Left ventricle myocardium superior (tissue), 1 donor: ENCODE results near the gene SRC. TPM values are rescaled to one million over a fixed set of nuclear protein-coding genes. Genes with fewer than 3 reads are reported as not detected.

ENCODE experiments used
- ATAC-seq: fragments of 200-7000 bp; cut with Tn5 transposase; one replicate; pipeline ENCODE4 v1.9.1; 2020; ENCODE audit warnings: mild to moderate bottlenecking, moderate library complexity
- DNase-seq: peaks from one replicate; pipeline ENCODE4 v3.0.0-alpha.2; 2020
- intact Hi-C: fragments of 100-400 bp; cut with micrococcal nuclease; formaldehyde crosslinking; loops from one replicate; pipeline ENCODE4 v1.11.0; 2022
- long read RNA-seq: library from polyadenylated mRNA; unstranded; transcript quantifications from one replicate; pipeline ENCODE4 v2.0.0, GENCODE V29; 2021
- total RNA-seq: library from RNA; stranded (reverse); fragmentation: NEBNext Ultra II Directional; extraction: Animal tissue kit (Norgen Biotek cat#: 25700); gene quantifications from one replicate; pipeline ENCODE4 v1.2.1, GENCODE V29; 2021
- donor health status: DM: no; HTN: yes; CAD: no; lungs with severe emphysema.

Gene SRC
- total RNA-seq: 5.1 TPM
- long read RNA-seq, full-length matches to known transcripts: 1 of 2 reads
- long read RNA-seq, partial matches to known transcripts: 0 of 2 reads
- long read RNA-seq, other reads (novel, unspliced or antisense): 1 of 2 reads

DNA sequence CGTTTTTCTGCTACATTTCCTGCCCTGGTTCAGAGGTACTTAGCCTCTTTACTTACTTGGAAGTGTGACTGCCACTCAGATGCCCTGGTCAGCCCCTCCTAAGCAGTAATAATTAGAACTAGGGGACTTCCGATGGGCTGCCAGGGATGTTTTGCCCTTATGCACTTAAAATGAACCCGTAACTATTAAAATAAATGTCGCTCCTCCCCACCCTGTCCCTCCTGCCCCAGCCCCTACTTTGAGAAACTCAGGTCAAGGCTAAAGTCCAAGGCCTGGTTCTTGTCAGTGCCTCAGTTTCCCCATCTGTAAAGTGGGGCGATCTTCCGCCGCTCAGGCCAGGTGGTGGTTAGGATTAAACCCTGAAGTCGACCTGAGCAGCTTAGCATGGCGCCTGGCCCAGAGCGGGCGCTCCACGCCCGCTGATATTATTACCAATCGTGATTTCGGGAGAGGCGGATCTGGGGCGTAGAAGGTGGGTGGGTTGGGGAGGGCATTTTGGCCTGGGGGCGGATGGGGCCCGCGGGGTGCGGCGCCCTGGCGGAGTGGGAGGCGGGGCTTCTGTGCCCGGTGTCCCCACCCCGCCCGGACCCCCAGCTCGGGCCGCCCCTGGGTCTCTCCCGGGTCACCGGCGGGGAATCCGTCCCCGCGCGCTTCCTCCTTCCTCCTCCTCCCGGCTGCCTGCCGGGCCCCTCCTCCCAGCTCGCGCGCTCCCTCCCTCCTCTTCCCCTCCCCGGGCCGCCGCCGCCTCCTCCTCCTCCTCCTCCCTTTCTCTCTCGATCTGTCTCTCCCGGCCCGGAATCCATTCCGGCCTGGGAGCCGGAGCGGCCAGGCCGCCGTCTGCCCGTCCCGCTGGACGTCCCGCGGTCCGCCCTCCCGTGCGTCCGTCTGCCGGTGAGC is at the start of gene SRC:
TSS of gene SRC (plus strand) at position 802 of the 897 bp plus-strand sequence. CDS start 38,014 bp downstream, outside the sequence.
- peak; percentile 88 for DNase-seq
- peak; percentile 91 for ATAC-seq
- intact Hi-C loops: no loop called here

DNA sequence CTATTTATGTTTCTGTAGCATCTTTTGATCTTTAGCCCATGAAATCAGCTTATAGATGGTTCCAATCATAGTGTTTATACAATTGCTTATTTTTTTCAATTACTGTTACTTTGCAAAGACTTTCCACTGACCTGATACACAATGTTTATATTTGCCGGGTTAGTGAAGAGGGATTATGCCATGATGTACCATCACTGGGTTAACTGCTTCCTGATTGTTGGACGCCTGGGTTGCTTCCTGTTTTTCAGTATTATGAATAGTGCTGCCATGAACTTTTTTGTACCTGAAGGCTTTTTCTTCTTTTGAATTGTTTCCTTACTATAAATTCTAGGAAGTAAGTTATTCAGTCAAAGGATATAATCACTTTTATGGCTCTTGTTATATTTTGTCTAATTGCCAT is 49.6 kb upstream of the SRC start:
- DNase-seq: no peak
- no peak for ATAC-seq
- intact Hi-C loops: no loop called here

GRCh38 chr20:37297066-37297736 is 48.7 kb upstream of the SRC start:
- intact Hi-C loops: no loop called here
- ATAC-seq: no peak
- no peak for DNase-seq

- DNase-seq: no peak
- intact Hi-C loops: no loop called here
- no peak for ATAC-seq
These were observed 47.6 kb upstream of the SRC start for GRCh38 chr20:37298190-37298939.

DNA sequence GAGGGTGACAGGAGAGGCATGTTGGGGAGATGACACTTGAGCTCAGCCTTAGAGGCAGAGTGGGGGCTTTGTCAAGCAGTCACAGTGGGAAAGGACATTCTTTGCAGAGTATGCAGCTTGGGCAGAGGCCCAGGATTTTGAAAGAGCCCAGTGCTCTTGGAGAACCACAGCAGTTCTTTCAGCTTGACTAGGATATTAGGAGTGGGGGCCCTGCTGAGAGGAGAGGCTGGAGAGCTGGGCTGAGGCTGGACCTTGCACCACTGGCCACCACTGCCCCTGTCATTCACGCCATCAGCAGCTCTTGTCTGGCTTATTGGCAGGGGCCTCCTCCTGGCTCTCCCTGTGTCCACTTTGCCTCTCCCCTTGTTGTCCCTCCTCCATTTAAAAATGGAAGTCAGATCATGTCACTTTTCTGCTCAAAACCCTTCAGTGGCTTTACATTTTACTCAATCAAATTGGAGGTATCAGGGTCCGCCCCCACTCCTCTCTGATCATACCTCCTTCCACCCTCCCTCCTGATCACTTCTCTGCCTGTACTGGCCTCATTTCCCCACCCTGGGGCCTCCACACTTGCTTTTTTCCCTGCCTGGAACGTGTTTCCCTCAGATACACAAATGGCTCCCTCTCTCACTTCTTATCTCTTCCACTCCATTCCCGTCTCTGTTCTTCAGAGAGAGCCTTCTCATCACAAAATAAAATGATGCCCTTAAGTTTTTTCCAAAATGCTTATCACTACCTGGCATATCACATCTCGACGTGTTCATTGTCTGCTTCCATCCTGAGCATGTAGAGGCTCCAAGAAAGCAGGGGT is 46.0 kb upstream of the SRC start:
- DNase-seq (no peak), ATAC-seq (peak; percentile 50)
- intact Hi-C loops: no loop called here

- ATAC-seq (no peak), DNase-seq (no peak)
- intact Hi-C loops: no loop called here
These were observed 44.8 kb upstream of the SRC start for GRCh38 chr20:37301120-37301519.

GRCh38 chr20:37301558-37301957 is 44.4 kb upstream of the SRC start:
- ATAC-seq (no peak), DNase-seq (no peak)
- intact Hi-C loops: no loop called here

DNA sequence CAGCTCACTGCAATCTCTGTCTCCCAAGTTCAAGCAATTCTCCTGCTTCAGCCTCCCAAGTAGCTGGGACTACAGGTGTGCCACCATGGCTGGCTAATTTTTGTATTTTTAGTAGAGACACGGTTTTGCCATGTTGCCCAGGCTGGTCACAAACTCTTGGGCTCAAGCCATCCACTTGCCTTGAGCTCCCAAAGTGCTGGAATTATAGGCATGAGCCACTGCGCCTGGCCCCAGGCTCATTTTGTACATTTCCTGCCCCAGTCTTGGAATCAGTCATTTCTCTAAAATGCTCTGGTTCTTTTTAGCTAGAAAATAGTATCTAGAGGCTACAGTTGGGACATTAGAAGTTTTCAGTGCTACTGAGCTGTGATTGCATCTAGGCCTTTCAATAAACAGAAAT is 43.0 kb upstream of the SRC start:
- ATAC-seq (no peak), DNase-seq (no peak)
- intact Hi-C loops: no loop called here

- no peak for ATAC-seq
- no peak for DNase-seq
- intact Hi-C loops: no loop called here
These were observed 42.3 kb upstream of the SRC start for GRCh38 chr20:37303637-37304036.

GRCh38 chr20:37305079-37305478 is 40.9 kb upstream of the SRC start:
- DNase-seq (no peak), ATAC-seq (no peak)
- intact Hi-C loops: no loop called here

- intact Hi-C loops: no loop called here
- ATAC-seq (no peak), DNase-seq (no peak)
These were observed 40.1 kb upstream of the SRC start for GRCh38 chr20:37305839-37306238.

GRCh38 chr20:37308086-37309050 is 37.6 kb upstream of the SRC start:
- no peak for DNase-seq
- intact Hi-C loops: no loop called here
- peak; percentile 68 for ATAC-seq

- intact Hi-C loops: no loop called here
- ATAC-seq: no peak
These were observed 36.6 kb upstream of the SRC start for GRCh38 chr20:37309290-37309689.

GRCh38 chr20:37309936-37310590 is 35.9 kb upstream of the SRC start:
- ATAC-seq (no peak), DNase-seq (peak; percentile 40)
- intact Hi-C loops: no loop called here

More at GRCh38 chr20:37309290-37309689, 36.6 kb upstream of the SRC start:
- no peak for DNase-seq

GRCh38 chr20:37310951-37311350 is 35.0 kb upstream of the SRC start:
- ATAC-seq (no peak), DNase-seq (no peak)

DNA sequence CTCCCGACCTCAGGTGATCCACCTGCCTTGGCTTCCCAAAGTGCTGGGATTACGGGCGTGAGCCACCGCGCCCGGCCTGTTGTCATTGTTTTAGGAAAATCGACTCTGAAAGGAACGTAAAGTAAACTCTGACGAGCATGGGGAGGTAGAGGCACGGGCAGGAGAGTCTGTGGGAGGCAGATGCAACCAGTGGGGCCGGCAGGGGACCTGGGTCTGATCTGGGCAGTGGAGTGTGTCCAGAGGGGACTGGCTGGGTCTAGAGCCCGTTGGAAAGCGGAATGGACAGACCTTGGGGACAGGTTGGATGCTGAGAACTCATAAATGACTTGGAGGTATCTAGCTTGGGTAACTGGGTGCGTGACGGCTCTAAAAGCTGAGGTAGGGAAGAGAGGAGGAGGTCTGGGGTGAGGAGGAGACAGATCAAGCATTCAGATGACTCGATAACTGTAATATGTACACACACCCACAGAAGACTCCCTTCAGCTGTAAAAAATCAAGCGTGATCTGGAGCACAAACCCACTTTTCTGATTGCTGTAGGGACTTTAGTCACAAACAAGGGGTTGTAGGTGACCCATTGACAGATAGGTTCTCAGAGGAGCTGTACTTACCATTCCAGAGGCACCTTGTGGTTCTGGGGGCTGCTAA is 34.1 kb upstream of the SRC start:
- DNase-seq (no peak), ATAC-seq (no peak)
- intact Hi-C loops: no loop called here

More at GRCh38 chr20:37310951-37311350, 35.0 kb upstream of the SRC start:
- intact Hi-C loops: no loop called here
